CD1c-positive myeloid dendritic cell (primary cell): Measurements from ENCODE around the gene ZNF710.

Source experiments
- DNase-seq: peaks from one replicate; pipeline ENCODE4 v3.0.0-alpha.2; 2016; ENCODE audit errors: extremely low spot score

The ZNF710 gene

DNA sequence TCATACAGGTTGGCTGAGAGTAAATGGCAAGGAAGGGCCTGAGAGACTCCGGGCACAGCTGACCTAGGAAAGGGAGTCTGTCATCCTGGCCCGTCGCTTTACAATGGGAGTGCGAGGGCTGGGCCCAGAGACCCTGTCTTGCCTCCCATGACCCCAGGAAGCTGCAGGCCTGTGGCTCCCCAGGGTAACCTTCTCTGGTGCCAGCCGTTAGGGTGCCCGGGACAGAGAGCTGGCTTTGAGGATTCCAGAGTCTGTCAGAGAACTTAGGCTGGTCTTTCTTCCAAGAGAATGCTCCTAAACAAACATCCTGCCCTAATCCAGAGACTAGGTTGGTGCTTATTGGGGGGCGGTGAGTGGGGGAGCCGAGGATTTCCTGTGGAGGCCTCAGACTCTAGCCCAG lies 18.5 kb downstream of the ZNF710 start:
- no peak for DNase-seq

DNA sequence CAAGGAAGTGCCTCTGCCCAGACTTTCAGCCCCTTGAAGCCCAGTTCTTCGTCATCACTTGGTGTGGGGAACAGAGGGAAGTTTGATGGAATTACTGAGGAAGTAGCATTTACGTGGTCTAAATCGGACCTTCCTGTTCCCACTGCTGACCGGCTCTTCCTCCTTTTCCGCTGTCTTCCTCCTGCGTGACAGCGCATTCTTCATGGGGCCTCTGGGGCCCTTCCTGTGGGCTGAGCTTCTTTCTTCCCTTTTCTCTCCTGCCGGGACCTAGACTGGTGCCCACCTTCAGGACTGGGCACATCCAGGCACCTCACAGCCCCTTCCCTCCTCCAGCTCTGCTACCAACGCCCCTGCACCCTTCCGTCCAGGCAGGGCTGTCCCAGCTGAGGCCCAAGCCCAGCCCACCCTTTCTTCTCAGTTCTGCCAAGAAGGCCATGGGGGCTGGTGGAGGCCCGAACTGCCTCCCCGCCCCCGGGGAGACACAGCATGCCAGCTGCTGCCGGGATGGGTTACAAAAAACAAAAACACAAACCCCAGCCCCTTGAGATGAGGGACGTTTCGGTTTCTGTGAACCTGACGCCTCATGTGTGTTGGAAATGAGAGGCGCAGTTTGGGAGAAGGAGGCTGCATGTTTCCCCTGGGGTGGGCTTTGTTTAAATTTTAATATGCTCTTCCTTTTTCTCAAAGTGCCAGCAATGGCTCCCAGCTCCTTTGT lies 19.1 kb downstream of the ZNF710 start:
- DNase-seq: peak; percentile 89

DNA sequence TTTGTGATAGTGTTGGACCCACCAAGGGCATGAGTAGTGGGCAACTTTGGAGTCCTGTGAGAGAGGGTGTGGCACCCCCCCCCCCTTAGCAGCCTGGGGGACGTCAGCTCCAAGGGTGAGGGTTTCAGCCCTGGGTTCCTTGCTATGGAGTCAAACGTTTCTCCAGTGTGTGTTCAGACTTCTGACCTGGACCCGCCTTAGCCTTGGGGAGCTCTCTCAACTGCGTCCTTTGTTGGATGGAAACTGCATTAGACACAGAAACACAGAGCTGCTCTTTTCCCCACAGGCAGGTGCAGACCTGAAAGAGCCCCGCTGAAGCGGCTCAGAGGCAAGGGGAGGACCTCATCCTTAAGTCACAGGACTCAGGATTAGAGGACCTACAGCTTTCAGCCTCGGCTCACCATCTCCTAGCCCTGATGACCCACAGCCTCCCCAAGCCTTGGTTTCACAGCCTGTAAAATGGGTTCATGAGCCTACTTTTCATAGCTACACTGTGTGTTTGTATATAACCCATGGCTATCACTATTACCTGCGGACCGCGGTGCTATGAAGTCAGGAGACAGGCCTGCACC lies 19.9 kb downstream of the ZNF710 start:
- no peak for DNase-seq

DNA sequence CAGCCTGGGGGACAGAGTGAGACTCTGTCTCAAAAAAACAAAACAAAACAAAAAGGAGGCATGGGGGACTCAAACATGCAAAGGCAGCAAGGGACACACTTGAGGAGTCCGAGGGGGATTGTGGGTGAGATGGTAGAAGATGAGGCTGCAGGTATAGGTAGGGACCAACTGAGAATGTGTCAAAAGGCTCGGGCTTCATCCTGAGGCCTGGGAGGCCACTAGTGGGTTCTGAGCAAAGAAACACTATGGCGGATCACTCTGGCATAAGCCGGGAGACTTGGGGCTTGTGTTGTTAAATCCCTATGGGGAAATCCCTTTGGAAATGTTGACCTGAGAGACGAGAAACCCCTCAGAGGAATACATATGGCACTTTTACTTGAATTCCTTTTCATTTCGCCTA lies 21.2 kb downstream of the ZNF710 start:
- DNase-seq: no peak

DNA sequence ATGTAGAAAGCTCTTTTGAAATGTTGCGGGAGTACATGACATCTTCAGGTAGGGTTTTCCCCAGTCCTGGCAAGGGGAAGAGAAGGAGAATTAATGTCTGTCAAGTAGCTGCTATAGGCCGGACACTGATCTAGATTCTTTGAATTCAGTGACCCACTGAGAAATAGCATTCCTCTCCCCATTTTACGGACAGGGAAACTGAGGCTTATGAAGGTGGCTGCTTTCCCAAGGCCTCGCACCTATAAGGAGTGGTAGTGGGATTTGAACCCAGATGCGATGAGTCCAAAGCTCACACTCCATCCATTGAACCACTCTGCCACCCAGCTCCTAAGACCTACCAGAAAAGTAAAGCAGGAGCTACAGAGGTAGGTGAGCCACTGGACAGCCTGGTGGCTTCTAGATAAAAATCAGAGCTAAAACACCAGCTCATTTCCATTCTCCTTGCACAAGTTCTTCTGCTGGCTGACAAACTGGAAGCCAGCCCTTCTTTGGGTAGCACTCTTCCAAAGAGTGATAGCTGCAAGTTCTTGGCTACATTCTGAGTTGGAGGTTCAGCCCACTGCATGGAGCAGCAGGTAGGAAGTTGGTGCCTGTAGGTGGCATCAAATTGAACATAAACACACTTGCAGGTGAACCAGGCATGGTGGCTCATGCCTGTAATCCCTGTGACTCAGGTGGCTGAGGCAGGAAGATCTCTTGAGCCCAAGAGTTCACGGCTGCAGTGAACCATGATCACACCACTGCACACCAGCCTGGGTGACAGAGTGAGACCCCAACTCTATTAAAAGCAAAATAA lies 22.0 kb downstream of the ZNF710 start:
- DNase-seq: no peak

DNA sequence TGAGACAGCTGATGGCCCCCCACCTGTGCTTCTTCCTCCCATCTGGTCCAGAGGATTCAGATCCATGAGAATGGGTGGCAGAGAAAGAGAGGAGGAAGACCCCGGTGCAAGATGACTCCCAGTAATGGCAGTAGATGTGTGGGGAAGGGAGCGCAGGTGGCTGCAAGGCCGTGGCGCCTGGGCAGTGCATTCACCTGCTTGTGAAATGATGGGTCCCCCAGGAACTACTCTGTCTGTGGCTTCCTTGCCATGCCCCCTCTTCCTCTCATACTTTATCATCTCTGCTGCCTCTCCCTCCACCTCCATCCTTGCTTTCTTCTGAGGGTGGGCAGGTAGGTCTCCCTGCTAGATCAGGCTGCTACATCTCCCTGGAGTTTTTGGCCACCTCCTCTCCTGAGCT lies 23.3 kb downstream of the ZNF710 start:
- no peak for DNase-seq

DNA sequence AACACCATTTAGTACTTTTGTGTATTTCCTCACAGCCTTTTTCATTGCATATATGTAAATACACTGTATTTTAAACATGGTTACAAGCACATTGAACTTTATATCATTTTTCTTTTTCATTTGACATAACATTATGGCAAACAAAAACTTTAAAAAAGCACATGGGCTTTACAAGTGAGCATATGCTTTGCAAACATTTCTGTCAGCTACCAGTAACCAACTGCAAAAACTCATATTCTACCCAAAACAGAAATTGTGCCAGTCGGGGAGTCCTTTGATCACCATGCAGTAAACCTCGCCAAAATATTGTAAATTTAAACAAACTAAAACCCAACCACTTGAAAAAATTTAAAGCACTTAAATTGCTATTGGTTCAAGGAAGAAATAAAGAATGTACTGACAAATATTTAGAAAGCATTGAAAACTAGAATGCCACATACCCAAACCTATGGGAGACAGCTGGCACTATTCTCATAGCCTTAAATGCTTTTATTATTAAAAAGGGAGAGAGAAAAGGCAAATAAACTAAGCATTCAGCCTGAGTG lies 24.4 kb downstream of the ZNF710 start:
- DNase-seq: no peak

DNA sequence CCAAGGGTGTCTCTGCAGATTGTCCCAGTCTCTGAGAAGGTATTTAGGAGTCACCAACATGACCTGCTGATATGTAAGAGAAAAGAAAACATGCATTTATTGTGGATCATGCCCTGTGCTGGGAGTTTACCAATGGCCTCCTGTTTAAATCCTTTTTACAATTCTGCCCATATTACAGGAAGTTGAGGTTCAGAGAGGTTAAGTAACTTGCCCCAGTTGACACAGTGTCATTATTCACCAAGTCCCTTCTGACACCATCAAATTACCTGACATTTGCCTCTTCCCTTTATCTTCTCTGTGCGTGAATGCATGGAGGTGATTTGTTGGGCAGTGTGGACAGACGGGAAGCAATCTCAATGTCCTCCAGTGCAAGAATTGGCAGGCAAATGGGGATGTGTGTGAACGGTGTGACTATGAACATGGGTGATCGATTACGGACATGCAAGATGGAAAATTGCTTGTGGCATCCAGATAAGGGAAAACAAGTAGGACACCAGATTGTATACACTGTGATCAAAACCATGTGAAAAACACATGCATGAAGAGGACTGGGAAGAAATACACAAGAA lies 27.3 kb downstream of the ZNF710 start:
- DNase-seq: no peak

DNA sequence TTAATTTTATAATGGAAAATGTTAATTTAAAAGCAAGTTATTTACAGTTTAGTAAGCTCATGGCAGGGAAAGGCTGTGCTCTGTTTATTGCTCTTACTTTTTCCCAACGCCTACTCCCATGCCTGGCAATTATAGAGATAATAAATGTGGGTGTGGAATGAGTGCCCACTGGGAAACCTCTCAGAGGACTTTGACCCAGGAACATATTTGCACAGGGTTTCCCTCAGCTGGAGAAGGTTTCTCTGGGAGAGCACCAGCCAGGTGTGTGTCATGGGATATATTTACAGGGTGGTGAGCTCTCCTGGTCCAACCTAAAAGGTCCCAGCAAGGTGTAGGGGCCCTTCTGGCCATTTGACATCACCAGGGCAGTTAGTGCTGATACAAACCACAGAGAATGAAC lies 27.9 kb downstream of the ZNF710 start:
- no peak for DNase-seq

DNA sequence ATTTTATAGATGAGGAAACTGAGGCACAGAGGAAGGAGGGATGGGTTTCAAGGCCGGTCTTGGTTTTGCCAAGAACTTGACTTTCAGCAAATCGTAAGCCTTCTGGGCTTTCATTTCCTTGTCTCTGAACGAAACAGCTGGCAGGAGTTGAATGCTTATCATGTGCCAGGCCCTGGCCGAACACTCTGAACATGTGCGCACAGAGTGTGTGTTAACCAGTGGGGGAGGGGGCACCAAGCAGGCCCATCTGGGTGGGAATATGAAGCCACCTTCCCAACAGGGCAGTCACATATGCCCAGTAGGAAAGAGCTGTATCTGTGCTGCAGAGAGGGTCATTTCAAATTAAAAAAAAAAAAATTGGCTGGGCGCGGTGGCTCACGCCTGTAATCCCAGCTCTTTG lies 29.3 kb downstream of the ZNF710 start:
- DNase-seq: no peak

DNA sequence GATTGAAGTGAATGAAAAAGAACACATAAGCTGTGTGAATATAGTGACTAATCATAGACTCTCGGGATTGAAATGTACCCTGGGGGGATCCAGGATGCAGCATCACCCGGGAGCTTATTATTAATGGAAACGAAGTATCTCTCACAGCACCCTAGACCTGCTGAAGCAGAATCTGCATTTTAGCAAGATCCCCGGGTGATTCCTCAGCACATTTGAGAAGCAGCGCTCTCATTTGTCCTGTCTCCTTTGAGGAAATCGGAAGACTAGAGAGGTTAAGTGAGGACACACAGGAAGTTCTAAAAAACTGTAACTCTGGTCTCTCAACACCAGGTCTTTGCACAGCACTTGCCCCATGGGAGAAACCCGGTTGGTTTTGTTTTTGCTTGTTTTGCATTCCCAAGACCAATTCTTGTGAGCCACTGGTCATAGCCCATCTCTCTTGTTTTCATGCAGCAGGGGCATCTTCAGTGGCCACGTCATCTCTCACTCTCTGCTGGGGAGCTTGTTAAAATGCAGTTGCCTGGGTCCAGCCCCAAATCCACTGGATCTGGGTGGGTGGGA lies 30.2 kb downstream of the ZNF710 start:
- DNase-seq: peak; percentile 68

DNA sequence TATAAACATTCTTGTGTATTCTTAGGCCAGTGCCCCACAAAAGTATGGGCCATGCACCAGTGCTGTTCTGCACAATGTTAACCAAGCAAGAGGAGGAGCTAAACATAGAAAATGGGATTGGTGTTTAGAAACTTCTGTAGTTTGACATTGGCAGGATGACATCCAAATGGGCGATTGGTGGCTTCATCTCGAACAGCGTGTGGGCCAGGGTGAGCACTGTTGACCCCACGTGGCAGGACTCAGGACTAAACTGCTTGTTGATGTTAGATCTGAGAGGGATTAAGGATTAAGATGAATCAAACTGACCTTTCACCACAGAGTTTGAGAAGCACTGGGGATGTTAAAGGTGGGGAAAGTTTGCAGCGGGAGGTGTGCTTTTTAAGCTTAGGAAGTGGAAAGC lies 31.9 kb downstream of the ZNF710 start:
- DNase-seq: no peak

DNA sequence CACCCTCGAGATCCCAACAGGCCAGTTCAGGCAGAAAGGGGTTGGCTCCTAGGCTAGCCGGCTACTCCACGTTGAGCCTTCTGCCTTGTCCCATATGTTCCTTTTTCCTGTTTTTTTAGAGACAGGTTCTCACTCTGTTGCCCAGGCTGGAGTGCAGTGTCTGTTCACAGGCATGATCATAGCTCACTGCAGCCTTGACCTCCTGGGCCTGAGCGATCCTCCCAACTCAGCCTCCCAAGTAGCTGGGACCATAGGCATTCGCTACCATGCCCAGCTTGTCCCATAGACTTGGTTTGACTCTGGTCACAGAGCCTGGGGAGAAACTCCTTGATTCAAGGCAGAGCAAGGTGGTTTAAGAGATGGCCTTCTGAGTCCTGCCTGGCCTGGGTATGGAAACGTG lies 32.3 kb downstream of the ZNF710 start:
- DNase-seq: no peak

DNA sequence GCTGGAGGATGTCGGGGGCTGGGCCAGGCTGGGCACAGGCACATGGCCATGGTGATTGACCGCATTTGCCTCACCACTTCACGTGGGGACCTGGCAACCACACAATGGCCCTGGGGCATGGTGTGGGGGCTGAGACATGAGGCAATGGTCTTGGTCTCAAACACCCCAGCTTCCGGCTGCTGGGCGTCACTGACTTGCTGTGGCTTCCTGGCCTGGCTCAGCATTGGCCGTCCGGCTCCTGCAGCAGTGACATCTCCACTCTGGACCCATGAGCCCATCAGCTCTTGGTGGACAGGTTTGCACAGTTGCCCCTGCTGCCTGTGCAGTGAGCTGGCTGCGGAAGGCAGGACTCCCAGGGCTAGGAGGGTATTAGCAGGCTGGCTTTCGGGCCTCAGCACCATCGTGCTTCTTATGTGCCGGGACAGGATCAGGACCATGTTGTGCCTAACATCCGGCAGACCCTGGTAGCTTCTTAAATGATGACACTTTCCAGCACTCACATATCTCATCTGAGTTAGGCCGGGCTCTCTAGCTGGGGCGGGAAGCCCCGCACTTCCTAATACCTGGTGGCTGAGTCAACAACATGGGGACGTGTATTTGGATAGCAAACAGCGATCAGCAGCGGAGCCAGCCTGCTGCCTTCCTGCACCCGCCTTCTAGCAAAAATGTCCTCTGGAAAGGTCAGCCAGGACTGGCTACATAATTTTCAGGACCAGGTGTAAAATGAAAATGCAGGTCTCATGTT lies 34.1 kb downstream of the ZNF710 start:
- DNase-seq: peak; percentile 87

DNA sequence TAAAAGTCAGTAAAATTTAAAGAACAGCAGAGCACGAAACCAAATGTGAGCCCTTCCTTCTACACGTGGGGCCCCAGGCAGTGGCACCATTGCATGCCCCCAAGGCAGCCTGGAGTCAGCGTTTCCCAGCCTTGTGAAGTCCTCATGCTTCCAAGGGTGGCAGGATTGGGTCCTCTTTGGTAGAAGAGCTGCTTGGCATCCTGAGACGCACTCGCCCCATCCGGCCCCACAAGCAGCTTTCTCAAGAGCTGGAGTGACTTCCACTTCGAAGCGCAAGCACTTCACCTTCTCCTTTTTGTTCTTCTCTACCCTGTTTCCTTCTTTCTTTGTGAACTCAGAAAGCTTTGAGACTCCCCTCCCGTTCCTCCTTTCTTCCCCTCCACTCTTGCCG lies 34.7 kb downstream of the ZNF710 start:
- peak; percentile 63 for DNase-seq

DNA sequence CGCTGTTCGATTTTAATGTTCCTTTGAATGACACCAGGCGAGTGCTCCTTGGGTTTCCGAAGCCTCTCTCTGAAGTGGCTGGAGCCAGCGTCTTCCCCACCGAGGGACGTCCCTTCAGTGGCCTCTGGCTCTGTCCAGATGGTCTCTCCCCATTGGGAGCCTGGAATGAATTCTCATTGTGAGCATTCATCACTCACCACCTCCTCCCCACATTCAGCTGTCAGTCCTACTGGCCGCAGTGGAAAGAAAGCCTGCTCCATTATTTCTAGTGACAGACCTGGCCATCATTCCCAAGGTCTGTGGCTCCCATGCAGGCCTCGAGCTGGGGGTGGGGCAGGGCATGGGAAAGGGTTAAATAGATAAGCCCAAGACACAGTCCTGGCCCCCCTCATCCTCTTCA lies 35.2 kb downstream of the ZNF710 start:
- no peak for DNase-seq

DNA sequence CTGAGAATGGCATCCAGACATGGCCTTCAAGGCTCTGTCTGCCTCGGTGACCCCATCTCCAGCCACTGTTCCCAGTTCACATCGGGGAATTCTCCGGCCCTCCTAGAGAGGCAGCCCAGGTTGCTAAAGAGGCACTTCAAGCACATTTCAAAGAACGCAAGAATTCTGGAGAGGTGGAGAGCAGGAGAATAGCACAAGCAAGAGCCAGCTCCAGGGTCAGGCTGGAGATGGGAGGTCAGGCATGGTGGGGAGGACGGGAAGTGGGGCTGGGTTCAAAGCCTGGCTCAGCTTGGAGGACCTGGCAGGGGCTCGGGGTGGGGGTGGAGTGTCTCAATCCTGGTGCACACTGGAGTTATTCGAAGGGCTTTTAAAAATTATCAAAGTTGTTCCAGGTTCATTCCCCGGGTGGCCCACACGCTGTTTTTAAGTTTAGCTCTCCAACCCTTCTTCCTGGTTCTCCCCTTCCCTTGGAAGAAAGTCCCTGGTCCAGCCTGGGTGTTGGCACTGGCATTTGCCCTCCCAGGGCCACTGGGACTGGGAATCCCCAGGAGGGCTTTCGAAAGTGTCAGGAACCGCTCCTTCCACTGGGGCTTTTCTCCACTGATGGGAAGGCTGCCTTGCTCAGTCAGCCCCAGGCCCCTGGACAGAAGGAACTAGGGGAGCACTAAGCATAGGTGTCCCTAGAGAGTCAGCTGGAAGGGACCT lies 35.8 kb downstream of the ZNF710 start:
- no peak for DNase-seq

DNA sequence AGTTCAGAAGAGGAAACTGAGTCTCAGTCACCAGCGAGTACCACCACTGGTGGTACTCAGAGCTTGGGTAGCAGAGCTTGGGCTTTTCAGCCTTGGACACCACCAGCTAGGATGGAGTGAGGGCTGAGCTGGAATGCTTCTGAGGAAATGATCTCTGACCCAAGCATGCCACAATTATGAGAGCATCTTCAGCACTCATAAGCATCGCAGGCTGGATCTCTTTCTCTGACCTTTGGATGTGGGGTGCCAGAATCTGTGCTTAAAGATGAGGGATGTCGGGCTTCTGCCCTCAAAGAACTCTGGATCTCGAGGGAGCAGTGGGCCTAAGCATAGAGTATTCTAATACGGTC lies 36.4 kb downstream of the ZNF710 start:
- no peak for DNase-seq

DNA sequence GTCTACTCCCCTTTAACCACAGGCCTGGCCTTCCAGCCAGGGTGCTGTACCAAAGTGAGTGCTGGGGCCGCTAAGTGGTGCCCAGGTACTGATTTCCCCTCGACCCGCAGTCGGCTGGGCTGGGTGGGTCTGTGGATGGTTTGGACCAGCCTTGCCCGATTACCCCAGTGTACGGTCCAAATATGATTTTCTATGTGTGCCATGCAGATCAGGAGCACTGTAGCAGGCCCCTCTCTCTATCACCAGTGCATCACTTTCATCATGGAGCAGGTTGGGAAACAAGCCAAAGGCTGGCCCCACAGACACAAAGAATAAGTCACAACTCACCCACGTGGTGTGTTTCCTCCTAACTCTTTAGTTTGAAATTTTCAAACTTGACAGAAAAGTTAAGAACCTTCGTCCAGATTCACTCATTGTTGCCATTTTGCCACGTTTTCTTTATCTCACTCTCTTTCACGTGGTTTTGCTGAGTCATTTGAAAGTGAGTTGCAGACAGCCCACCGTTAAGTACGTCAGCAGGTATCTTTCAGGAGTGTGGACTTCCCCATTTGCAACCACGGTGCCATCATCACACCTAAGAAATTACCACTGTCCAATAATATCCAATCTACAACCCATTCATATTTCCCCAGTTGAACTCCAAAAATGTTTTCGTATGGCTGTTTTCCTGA lies 37.0 kb downstream of the ZNF710 start:
- DNase-seq: peak; percentile 57

DNA sequence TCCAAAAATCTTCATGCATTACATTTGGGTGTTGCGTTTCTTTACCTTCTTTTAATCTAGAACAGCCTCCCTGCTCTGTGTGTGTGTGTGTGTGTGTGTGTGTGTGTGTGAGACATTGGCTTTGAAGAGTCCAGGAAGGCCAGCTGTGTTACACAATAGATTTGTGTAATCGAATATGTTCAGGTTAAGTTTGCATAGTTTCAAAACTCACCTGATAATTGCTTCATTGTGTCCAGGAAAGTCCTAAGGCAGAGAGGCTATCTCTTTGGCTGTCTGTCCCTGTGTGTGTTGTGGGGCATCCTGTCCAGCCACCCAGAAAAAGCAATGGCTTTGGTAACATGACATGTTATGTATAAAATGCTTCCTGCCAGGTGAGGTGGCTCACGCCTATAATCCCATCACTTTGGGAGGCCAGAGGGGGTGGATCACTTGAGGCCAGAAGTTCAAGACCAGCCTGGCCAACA lies 37.5 kb downstream of the ZNF710 start:
- no peak for DNase-seq
